DND-41 (cell line): ENCODE measurements around the gene CCDC183.

Experiments used
- ATAC-seq: fragments of 200-7000 bp; cut with Tn5 transposase; 3 replicates; pipeline ENCODE4 v1.9.1; 2021; ENCODE audit warnings: low read depth; ENCODE audit not compliant: insufficient read depth
- DNase-seq: peaks from one replicate; pipeline ENCODE4 v3.0.0-alpha.2; 2020
- H2AFZ ChIP-seq: 2 replicates; pipeline ENCODE4 v1.6.0; 2012; ENCODE audit warnings: low read depth, low read length
- H3K27ac ChIP-seq: 2 replicates; pipeline ENCODE4 v1.5.1; 2012; ENCODE audit warnings: low read length, inconsistent platforms
- H3K27me3 ChIP-seq: fragments of 200-600 bp; sonication (generic); 2 replicates; pipeline ENCODE4 v1.6.0; 2012; ENCODE audit warnings: low read length, mild to moderate bottlenecking, inconsistent platforms; ENCODE audit not compliant: insufficient read depth, poor library complexity
- H3K36me3 ChIP-seq: 2 replicates; pipeline ENCODE4 v1.5.1; 2012; ENCODE audit warnings: low read length, inconsistent platforms; ENCODE audit not compliant: insufficient read depth
- H3K4me1 ChIP-seq: 2 replicates; pipeline ENCODE4 v1.5.1; 2012; ENCODE audit warnings: mild to moderate bottlenecking, low read length; ENCODE audit not compliant: insufficient read depth
- H3K4me2 ChIP-seq: 2 replicates; pipeline ENCODE4 v1.6.0; 2012; ENCODE audit warnings: mild to moderate bottlenecking, moderate library complexity, low read length, inconsistent platforms; ENCODE audit not compliant: insufficient read depth
- H3K4me3 ChIP-seq, 2 experiments: fragments of 200-600 bp in 1 of 2; shearing (Covaris generic) in 1 of 2; 2 replicates each; pipeline ENCODE4 v1.5.1; 2012 to 2016; ENCODE audit warnings: inconsistent platforms in 2 of 2, low read length in 2 of 2, mild to moderate bottlenecking in 2 of 2, low read depth in 1 of 2, moderate library complexity in 1 of 2
- H3K79me2 ChIP-seq: 2 replicates; pipeline ENCODE4 v1.6.0; 2012; ENCODE audit warnings: low read length, inconsistent platforms; ENCODE audit not compliant: insufficient read depth
- H3K9ac ChIP-seq: 2 replicates; pipeline ENCODE4 v1.6.0; 2012; ENCODE audit warnings: low read depth, mild to moderate bottlenecking, inconsistent platforms, low read length, moderate library complexity
- H3K9me3 ChIP-seq: 2 replicates; pipeline ENCODE4 v1.5.1; 2012; ENCODE audit warnings: low read length, moderate library complexity, mild to moderate bottlenecking, inconsistent platforms; ENCODE audit not compliant: insufficient read depth, severe bottlenecking
- H4K20me1 ChIP-seq: 2 replicates; pipeline ENCODE4 v1.6.0; 2012; ENCODE audit warnings: low read length; ENCODE audit not compliant: insufficient read depth
- CTCF ChIP-seq: IDR thresholded peaks from 2 replicates; pipeline ENCODE4 v1.5.1; 2012; ENCODE audit warnings: borderline replicate concordance, low read length, moderate library complexity, mild to moderate bottlenecking; ENCODE audit not compliant: poor library complexity, severe bottlenecking; ENCODE audit errors: extremely low read depth
- EZH2 ChIP-seq: IDR thresholded peaks from 3 replicates; pipeline ENCODE4 v1.6.1; 2012; ENCODE audit warnings: borderline replicate concordance, low read depth, mild to moderate bottlenecking, moderate library complexity, low read length, inconsistent platforms; ENCODE audit not compliant: severe bottlenecking

Gene CCDC183

GRCh38 chr9:136751244-136751643 lies 44.9 kb upstream of the CCDC183 start:
- H3K36me3 ChIP-seq = no peaks in the 10 kb centered on the region
- H3K4me2 ChIP-seq = no peak overlapping the region
- H3K27ac ChIP-seq = no peak overlapping the region
- no peak for DNase-seq
- H3K4me3 ChIP-seq = no peak overlapping the region
- no peaks in the 10 kb centered on the region for H4K20me1 ChIP-seq
- H3K9ac ChIP-seq = no peak overlapping the region
- no peak overlapping the region for H2AFZ ChIP-seq
- ATAC-seq = no peak
- H3K27me3 ChIP-seq = no peaks in the 10 kb centered on the region
- no peaks in the 10 kb centered on the region for H3K4me1 ChIP-seq
- no peaks in the 10 kb centered on the region for H3K79me2 ChIP-seq
- H3K9me3 ChIP-seq = no peaks in the 10 kb centered on the region
- no peak for TF ChIP-seq CTCF
- TF ChIP-seq EZH2 = no peak

- no peak for DNase-seq
These were observed 44.3 kb upstream of the CCDC183 start for GRCh38 chr9:136751814-136752213.

DNA sequence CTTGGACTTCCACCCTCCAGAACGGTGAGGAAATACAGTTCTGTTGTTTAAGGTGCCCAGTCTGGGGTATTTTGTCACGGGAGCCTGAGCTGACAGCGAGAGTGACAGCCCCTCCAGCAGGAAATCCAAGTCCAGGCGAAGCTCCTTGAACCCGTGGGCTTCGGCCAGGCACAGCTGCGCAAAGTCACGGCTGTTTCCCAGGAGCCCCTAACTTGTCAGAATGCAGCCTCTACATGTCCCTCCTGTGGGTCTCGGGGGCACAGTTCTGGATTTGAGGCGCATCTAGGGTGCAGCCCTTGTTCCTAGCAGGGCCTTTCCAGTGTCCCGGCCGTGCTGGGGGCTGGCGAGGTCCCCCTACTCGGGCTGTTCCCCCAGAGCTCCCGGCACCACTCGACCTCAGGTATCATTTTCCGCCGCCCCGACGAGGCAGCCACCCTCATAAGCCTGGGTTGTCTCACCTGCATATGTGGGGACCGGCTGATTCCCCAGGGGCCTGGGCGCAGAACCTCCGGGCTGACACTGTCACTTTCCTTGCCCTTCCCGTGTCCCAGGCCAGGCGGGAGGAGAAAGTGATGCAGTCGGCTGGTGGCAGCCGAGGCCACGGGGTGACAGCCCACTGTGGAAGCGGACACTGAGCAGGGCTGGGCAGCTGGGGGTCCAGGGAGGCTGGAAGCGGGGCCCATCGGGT lies 42.6 kb upstream of the CCDC183 start:
- Histone ChIP-seq H4K20me1 (no peaks in the 10 kb centered on the region), H3K4me3 (no peak overlapping the region), H3K9ac (no peak overlapping the region), H3K27me3 (no peaks in the 10 kb centered on the region), H3K36me3 (no peaks in the 10 kb centered on the region), H2AFZ (no peak overlapping the region), H3K4me2 (no peak overlapping the region), H3K79me2 (no peaks in the 10 kb centered on the region), H3K27ac (no peak overlapping the region), H3K4me1 (no peaks in the 10 kb centered on the region), H3K9me3 (no peaks in the 10 kb centered on the region)
- ATAC-seq = no peak
- no peak for DNase-seq
- TF ChIP-seq EZH2 (no peak), CTCF (no peak)

More at GRCh38 chr9:136751814-136752213, 44.3 kb upstream of the CCDC183 start:
- ATAC-seq = no peak
- TF ChIP-seq CTCF = no peak
- TF ChIP-seq EZH2 = no peak
- no peaks in the 10 kb centered on the region for H3K79me2 ChIP-seq
- no peaks in the 10 kb centered on the region for H3K9me3 ChIP-seq
- H4K20me1 ChIP-seq = no peaks in the 10 kb centered on the region
- no peak overlapping the region for H3K4me2 ChIP-seq
- no peak overlapping the region for H3K4me3 ChIP-seq
- no peaks in the 10 kb centered on the region for H3K4me1 ChIP-seq
- no peak overlapping the region for H3K27ac ChIP-seq
- no peak overlapping the region for H2AFZ ChIP-seq
- H3K36me3 ChIP-seq = no peaks in the 10 kb centered on the region
- H3K27me3 ChIP-seq = no peaks in the 10 kb centered on the region
- H3K9ac ChIP-seq = no peak overlapping the region

DNA sequence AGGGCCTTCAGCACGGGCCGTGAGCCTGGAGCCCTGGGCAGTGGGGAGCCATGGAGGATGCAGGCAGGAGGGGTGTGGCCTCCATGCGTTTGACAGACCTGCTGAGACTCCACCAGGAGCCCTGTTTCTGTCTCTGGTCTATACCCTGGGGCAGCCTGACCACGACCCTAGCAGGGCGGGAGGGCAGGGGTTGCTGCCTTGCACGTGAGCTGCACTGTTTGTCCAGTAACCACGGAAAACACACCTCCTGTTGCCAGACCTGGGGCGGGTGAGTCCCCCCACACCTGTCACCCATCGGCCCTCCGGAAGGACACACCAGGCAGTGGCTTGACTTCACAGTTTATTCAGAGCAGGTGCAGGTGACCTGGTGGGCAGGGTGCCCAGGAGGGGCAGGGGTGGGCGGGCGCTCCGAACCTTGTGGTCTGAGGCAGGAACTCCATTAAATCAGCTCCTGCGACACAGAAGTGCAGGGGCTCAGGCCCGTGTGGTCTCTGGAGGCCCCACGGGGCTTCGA lies 42.0 kb upstream of the CCDC183 start:
- no peak for TF ChIP-seq CTCF
- Histone ChIP-seq H3K9ac (no peak overlapping the region), H3K4me1 (no peaks in the 10 kb centered on the region), H3K4me2 (no peak overlapping the region), H4K20me1 (no peaks in the 10 kb centered on the region), H2AFZ (no peak overlapping the region), H3K4me3 (no peak overlapping the region), H3K27ac (no peak overlapping the region), H3K27me3 (no peaks in the 10 kb centered on the region), H3K9me3 (no peaks in the 10 kb centered on the region), H3K36me3 (no peaks in the 10 kb centered on the region), H3K79me2 (no peaks in the 10 kb centered on the region)
- ATAC-seq (no peak), DNase-seq (no peak)
